K562 (cell line): ENCODE results near the gene MPST. TPM values are rescaled to one million over a fixed set of nuclear protein-coding genes. Genes with fewer than 3 reads are reported as not detected.

ENCODE experiments used
- CBX3 ChIP-seq, 2 experiments: IDR thresholded peaks; 1 replicate in 1 of 2; 2 replicates in 1 of 2; pipeline ENCODE4 v1.6.1; 2012; ENCODE audit warnings: inconsistent platforms in 2 of 2, low read length in 2 of 2, borderline replicate concordance in 1 of 2, control low read depth in 1 of 2
- HSF4 ChIP-seq: fragments of 250-450 bp; sonication (Bioruptor Pico); IDR thresholded peaks from 2 replicates; pipeline ENCODE4 v2.1.2; 2022; ENCODE audit warnings: mild to moderate bottlenecking, moderate library complexity, borderline replicate concordance
- KAT7 ChIP-seq: sonication (generic); formaldehyde crosslinking; IDR thresholded peaks from 2 replicates; pipeline ENCODE4 v1.8.0; 2022; ENCODE audit warnings: missing genetic modification reagents, mild to moderate bottlenecking, borderline replicate concordance
- KLF10 ChIP-seq: fragments of 250-450 bp; sonication (Bioruptor Pico); IDR thresholded peaks from 2 replicates; pipeline ENCODE4 v1.6.1; 2021; ENCODE audit warnings: matching md5 sums
- MECOM ChIP-seq: fragments of 250-450 bp; sonication (Bioruptor Pico); IDR thresholded peaks from 2 replicates; pipeline ENCODE4 v1.8.0; 2022; ENCODE audit warnings: inconsistent platforms
- MTF1 ChIP-seq: fragments of 250-450 bp; sonication (Bioruptor Pico); IDR thresholded peaks from 2 replicates; pipeline ENCODE4 v1.9.0; 2021; ENCODE audit warnings: moderate library complexity, mild to moderate bottlenecking, inconsistent platforms, borderline replicate concordance
- NUFIP1 ChIP-seq: fragments of 450-650 bp; IDR thresholded peaks from 2 replicates; pipeline ENCODE4 v1.6.1; 2018; ENCODE audit not compliant: partially characterized antibody
- PKNOX1 ChIP-seq: fragments of 450-650 bp; IDR thresholded peaks from 2 replicates; pipeline ENCODE4 v1.6.1; 2016
- RBM15 ChIP-seq: fragments of 200-400 bp; formaldehyde crosslinking; IDR thresholded peaks from 2 replicates; pipeline ENCODE4 v1.6.1; 2018; ENCODE audit warnings: mild to moderate bottlenecking, low read length, moderate library complexity; ENCODE audit not compliant: insufficient read depth
- RBM22 ChIP-seq: fragments of 200-400 bp; formaldehyde crosslinking; IDR thresholded peaks from 2 replicates; pipeline ENCODE4 v1.6.1; 2018; ENCODE audit warnings: low read length, low read depth; ENCODE audit not compliant: poor library complexity, severe bottlenecking
- ZNF134 ChIP-seq: fragments of 250-450 bp; sonication (Bioruptor Pico); conservative IDR thresholded peaks from 2 replicates; pipeline ENCODE4 v1.4.0; 2020
- ZNF444 ChIP-seq: fragments of 250-450 bp; sonication (Bioruptor Pico); IDR thresholded peaks from 2 replicates; pipeline ENCODE4 v1.4.0; 2020; ENCODE audit warnings: mild to moderate bottlenecking, moderate library complexity
- polyA plus RNA-seq, 8 experiments: library from polyadenylated mRNA; depleted of rRNA in 4 of 8; stranded (reverse) in 5 of 8; unstranded in 3 of 8; fragments of >200 nt; fragmentation: Nextera tagmentation in 2 of 8; fragmentation: Illumina TruSeq in 1 of 8; extraction: Ambion mirVana in 2 of 8; extraction: Trizol in 1 of 8; gene quantifications; 2 replicates each; pipeline versions ENCODE4 v1.2.1 to v1.2.3, GENCODE V29; 2011 to 2014; ENCODE audit warnings: inconsistent platforms in 1 of 8, missing spikeins in 1 of 8
- total RNA-seq, 7 experiments: library from RNA; depleted of rRNA in 6 of 7; stranded (reverse); fragments of >200 nt in 6 of 7; fragmentation: Illumina TruSeq in 2 of 7; extraction: Trizol in 2 of 7; gene quantifications; 2 replicates each; pipeline versions ENCODE4 v1.2.1 to v1.2.3, GENCODE V29; 2011 to 2021; ENCODE audit warnings: low replicate concordance in 1 of 7
- TF ChIP-seq, protein P1 (sequence below): IDR thresholded peaks from 2 replicates; pipeline ENCODE4 v1.6.1; 2011; ENCODE audit not compliant: insufficient read length; ENCODE audit errors: extremely low read depth
- TF ChIP-seq, protein P2 (sequence below): sonication (generic); formaldehyde crosslinking; IDR thresholded peaks from 2 replicates; pipeline ENCODE4 v1.8.0; 2023; ENCODE audit warnings: mild to moderate bottlenecking, missing genetic modification reagents
- TF ChIP-seq, protein P3 (sequence below): fragments of 150-350 bp; IDR thresholded peaks from 2 replicates; pipeline ENCODE4 v1.6.1; 2014; ENCODE audit warnings: low read depth, mild to moderate bottlenecking, low read length, borderline replicate concordance

Gene MPST
- total and polyA plus RNA-seq, 9 of the 15 experiments (the other 6 are each of a cell fraction or from before 2014, with no cell fraction given): 0.65 to 104 (median 24.3) TPM

DNA sequence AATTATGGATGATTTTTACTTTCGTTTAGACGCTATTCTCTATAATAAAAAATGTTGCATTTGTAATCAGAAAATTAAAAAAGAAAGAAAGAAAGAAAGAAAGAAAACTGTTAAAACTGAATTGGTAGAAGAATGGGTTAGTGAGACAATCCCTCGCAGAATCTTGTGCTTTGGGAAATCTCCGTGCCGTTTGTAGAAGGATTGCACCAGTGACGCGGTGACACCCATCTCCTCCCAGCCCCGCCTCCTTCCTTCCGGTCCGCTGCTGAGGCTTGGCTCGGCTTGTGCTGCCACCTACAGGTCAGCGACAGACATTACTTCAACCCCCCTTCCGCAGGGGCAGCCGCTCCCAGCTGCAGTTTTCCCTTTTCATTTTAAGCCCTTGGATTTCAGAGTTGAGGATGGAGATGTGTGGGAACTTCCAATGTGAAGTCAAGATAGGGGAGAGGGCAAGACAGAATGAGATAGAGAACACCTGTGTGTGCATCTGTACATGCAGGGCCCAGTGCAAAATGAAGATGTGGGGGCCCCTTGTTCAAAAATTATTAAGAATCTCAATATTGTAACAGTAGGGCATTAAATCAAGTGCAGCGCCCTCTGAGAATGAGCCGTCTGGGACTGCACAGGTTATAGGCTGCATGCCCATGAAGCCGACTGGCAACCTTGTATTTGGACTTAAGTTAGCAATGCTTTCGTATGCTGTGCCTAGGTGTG is 41.4 kb upstream of the MPST start (continued):
- TF ChIP-seq PKNOX1 (peak; percentile 81), CBX3 (IDR thresholded peaks at IDR 0.05; ENCODE audit: borderline replicate concordance in 1 of 2, low read length in 2 of 2) (no peak), KLF10 (CRISPR knock-in tag) (no peak), ZNF134 (CRISPR knock-in tag) (no peak), RBM22 (no peak), RBM15 (no peak), MTF1 (no peak), NUFIP1 (no peak), HSF4 (CRISPR knock-in tag) (no peak), KAT7 (CRISPR knock-in tag) (no peak), ZNF444 (CRISPR knock-in tag) (no peak), MECOM (no peak)
- TF ChIP-seq, protein P1, sequence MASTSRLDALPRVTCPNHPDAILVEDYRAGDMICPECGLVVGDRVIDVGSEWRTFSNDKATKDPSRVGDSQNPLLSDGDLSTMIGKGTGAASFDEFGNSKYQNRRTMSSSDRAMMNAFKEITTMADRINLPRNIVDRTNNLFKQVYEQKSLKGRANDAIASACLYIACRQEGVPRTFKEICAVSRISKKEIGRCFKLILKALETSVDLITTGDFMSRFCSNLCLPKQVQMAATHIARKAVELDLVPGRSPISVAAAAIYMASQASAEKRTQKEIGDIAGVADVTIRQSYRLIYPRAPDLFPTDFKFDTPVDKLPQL: no peak
- TF ChIP-seq, protein P2, sequence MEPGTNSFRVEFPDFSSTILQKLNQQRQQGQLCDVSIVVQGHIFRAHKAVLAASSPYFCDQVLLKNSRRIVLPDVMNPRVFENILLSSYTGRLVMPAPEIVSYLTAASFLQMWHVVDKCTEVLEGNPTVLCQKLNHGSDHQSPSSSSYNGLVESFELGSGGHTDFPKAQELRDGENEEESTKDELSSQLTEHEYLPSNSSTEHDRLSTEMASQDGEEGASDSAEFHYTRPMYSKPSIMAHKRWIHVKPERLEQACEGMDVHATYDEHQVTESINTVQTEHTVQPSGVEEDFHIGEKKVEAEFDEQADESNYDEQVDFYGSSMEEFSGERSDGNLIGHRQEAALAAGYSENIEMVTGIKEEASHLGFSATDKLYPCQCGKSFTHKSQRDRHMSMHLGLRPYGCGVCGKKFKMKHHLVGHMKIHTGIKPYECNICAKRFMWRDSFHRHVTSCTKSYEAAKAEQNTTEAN (CRISPR knock-in tag): no peak
- TF ChIP-seq, protein P3, sequence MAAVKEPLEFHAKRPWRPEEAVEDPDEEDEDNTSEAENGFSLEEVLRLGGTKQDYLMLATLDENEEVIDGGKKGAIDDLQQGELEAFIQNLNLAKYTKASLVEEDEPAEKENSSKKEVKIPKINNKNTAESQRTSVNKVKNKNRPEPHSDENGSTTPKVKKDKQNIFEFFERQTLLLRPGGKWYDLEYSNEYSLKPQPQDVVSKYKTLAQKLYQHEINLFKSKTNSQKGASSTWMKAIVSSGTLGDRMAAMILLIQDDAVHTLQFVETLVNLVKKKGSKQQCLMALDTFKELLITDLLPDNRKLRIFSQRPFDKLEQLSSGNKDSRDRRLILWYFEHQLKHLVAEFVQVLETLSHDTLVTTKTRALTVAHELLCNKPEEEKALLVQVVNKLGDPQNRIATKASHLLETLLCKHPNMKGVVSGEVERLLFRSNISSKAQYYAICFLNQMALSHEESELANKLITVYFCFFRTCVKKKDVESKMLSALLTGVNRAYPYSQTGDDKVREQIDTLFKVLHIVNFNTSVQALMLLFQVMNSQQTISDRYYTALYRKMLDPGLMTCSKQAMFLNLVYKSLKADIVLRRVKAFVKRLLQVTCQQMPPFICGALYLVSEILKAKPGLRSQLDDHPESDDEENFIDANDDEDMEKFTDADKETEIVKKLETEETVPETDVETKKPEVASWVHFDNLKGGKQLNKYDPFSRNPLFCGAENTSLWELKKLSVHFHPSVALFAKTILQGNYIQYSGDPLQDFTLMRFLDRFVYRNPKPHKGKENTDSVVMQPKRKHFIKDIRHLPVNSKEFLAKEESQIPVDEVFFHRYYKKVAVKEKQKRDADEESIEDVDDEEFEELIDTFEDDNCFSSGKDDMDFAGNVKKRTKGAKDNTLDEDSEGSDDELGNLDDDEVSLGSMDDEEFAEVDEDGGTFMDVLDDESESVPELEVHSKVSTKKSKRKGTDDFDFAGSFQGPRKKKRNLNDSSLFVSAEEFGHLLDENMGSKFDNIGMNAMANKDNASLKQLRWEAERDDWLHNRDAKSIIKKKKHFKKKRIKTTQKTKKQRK: no peak
